ENCODE results near the gene BRAT1. TPM values are rescaled to one million over a fixed set of nuclear protein-coding genes. Genes with fewer than 3 reads are reported as not detected.

Gene BRAT1
- total RNA-seq, 1 experiment from 2014 or later = 50.0 TPM

DNA sequence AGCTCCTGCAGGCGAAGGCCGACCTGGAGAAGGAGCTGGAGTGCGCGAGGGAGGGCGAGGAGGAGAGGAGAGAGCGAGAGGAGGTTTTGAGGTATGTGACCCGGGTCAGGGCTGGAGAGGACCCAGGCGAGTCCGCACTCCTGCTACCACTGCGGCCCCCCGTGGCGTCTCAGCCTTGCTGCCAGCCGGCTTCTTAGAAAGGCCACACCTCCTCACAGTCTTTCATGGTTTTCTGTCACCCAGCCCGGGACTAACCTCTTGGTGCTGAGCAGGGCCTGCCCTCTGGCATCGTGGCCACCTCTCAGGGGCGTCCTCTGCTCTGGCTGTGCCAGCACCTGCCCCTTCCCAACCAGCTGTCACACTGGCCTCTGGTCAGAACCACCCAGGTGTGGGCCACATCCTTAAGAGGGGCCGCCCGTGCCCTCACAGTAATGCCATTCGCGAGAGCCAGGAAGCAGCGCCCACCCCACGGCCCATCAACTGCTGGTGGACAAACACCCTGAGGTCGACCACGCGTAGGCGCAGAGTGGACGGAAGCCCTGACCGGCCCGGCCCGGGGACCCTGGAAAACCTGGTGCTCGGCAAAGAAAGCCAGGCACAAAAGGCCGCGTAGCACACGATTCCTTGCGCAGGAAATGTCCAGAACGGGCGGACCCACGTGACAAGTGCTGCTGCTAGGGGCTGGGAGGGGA, 37.9 kb upstream of the BRAT1 start (continued):
- TF ChIP-seq AR (CRISPR knock-in tag; IDR thresholded peaks at IDR 0.05) = no peak
- TF ChIP-seq ZNF423 (CRISPR knock-in tag; IDR thresholded peaks at IDR 0.05) = no peak
- TF ChIP-seq, protein P1, sequence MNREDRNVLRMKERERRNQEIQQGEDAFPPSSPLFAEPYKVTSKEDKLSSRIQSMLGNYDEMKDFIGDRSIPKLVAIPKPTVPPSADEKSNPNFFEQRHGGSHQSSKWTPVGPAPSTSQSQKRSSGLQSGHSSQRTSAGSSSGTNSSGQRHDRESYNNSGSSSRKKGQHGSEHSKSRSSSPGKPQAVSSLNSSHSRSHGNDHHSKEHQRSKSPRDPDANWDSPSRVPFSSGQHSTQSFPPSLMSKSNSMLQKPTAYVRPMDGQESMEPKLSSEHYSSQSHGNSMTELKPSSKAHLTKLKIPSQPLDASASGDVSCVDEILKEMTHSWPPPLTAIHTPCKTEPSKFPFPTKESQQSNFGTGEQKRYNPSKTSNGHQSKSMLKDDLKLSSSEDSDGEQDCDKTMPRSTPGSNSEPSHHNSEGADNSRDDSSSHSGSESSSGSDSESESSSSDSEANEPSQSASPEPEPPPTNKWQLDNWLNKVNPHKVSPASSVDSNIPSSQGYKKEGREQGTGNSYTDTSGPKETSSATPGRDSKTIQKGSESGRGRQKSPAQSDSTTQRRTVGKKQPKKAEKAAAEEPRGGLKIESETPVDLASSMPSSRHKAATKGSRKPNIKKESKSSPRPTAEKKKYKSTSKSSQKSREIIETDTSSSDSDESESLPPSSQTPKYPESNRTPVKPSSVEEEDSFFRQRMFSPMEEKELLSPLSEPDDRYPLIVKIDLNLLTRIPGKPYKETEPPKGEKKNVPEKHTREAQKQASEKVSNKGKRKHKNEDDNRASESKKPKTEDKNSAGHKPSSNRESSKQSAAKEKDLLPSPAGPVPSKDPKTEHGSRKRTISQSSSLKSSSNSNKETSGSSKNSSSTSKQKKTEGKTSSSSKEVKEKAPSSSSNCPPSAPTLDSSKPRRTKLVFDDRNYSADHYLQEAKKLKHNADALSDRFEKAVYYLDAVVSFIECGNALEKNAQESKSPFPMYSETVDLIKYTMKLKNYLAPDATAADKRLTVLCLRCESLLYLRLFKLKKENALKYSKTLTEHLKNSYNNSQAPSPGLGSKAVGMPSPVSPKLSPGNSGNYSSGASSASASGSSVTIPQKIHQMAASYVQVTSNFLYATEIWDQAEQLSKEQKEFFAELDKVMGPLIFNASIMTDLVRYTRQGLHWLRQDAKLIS (CRISPR knock-in tag; IDR thresholded peaks at IDR 0.05; ENCODE audit: borderline replicate concordance) = no peak
- TF ChIP-seq, protein P2, sequence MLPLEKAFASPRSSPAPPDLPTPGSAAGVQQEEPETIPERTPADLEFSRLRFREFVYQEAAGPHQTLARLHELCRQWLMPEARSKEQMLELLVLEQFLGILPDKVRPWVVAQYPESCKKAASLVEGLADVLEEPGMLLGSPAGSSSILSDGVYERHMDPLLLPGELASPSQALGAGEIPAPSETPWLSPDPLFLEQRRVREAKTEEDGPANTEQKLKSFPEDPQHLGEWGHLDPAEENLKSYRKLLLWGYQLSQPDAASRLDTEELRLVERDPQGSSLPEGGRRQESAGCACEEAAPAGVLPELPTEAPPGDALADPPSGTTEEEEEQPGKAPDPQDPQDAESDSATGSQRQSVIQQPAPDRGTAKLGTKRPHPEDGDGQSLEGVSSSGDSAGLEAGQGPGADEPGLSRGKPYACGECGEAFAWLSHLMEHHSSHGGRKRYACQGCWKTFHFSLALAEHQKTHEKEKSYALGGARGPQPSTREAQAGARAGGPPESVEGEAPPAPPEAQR (CRISPR knock-in tag; IDR thresholded peaks at IDR 0.05) = no peak
- TF ChIP-seq, protein P3, sequence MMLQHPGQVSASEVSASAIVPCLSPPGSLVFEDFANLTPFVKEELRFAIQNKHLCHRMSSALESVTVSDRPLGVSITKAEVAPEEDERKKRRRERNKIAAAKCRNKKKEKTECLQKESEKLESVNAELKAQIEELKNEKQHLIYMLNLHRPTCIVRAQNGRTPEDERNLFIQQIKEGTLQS (CRISPR knock-in tag; conservative IDR thresholded peaks at IDR 0.05) = no peak
- no peak for TF ChIP-seq CREM (CRISPR knock-in tag; IDR thresholded peaks at IDR 0.05)
- no peak for TF ChIP-seq ATF1 (CRISPR knock-in tag; IDR thresholded peaks at IDR 0.05)
- TF ChIP-seq FOXP1 (CRISPR knock-in tag; IDR thresholded peaks at IDR 0.05; ENCODE audit: borderline replicate concordance) = no peak
- TF ChIP-seq, protein P4, sequence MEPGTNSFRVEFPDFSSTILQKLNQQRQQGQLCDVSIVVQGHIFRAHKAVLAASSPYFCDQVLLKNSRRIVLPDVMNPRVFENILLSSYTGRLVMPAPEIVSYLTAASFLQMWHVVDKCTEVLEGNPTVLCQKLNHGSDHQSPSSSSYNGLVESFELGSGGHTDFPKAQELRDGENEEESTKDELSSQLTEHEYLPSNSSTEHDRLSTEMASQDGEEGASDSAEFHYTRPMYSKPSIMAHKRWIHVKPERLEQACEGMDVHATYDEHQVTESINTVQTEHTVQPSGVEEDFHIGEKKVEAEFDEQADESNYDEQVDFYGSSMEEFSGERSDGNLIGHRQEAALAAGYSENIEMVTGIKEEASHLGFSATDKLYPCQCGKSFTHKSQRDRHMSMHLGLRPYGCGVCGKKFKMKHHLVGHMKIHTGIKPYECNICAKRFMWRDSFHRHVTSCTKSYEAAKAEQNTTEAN (CRISPR knock-in tag; IDR thresholded peaks at IDR 0.05) = no peak
- TF ChIP-seq NR2C2 (CRISPR knock-in tag; IDR thresholded peaks at IDR 0.05) = no peak

DNA sequence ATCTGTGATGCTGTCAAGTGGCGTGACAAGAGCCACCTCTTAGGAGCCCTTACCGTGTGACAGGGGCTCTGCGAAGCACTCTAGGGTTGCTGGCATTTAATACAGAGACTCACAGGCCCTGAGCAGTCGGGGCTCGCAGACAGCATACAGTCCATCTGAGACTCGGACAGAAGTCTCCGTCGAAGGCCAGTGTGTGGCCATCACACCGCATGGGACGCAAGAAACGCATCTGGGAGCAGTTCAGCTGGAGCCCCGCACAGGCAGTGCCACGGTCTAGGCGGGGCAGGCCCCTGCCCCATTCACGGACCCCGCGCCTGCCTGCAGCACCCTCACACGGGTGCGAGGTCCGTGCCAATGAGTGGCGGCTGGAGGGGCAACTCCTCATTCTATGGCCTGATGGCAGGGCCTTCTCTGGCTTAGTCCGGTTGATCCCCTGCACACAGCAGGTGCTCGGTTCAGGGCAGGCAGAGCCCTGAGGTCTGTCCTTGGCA, 37.1 kb upstream of the BRAT1 start:
- H3K36me3 Mint-ChIP-seq = no peaks in the 10 kb centered on the region
- H3K4me3 Mint-ChIP-seq = no peak overlapping the region
- no peak for ATAC-seq
- ChIA-PET POLR2A (no interaction called here), CTCF (interaction anchor here (3.5 kb wide), 1 partner anchor 141 kb away, joined by 11 read pairs; no protein-coding TSS in a partner anchor)
- no peak for DNase-seq (ENCODE audit: low spot score)
- no peaks in the 10 kb centered on the region for H3K4me1 Mint-ChIP-seq
- no peaks in the 10 kb centered on the region for H3K9me3 Mint-ChIP-seq
- peak overlapping the region; percentile 80; the same call in 1 of the 2 replicates for H3K27ac Mint-ChIP-seq
- H3K27me3 Mint-ChIP-seq (ENCODE audit: low read depth) = no peaks in the 10 kb centered on the region
- TF ChIP-seq, protein P4 (CRISPR knock-in tag; IDR thresholded peaks at IDR 0.05) = no peak
- TF ChIP-seq ZNF512 (CRISPR knock-in tag; IDR thresholded peaks at IDR 0.05; ENCODE audit: borderline replicate concordance) = no peak
- TF ChIP-seq, protein P5, sequence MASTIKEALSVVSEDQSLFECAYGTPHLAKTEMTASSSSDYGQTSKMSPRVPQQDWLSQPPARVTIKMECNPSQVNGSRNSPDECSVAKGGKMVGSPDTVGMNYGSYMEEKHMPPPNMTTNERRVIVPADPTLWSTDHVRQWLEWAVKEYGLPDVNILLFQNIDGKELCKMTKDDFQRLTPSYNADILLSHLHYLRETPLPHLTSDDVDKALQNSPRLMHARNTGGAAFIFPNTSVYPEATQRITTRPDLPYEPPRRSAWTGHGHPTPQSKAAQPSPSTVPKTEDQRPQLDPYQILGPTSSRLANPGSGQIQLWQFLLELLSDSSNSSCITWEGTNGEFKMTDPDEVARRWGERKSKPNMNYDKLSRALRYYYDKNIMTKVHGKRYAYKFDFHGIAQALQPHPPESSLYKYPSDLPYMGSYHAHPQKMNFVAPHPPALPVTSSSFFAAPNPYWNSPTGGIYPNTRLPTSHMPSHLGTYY (CRISPR knock-in tag; IDR thresholded peaks at IDR 0.05) = no peak
- TF ChIP-seq ETV6 (CRISPR knock-in tag; IDR thresholded peaks at IDR 0.05) = no peak
- TF ChIP-seq ZMAT4 (CRISPR knock-in tag; IDR thresholded peaks at IDR 0.05) = no peak
- no peak for TF ChIP-seq PRRX2 (CRISPR knock-in tag; IDR thresholded peaks at IDR 0.05)
- TF ChIP-seq CREM (CRISPR knock-in tag; IDR thresholded peaks at IDR 0.05) = no peak
- TF ChIP-seq ZNF232 (CRISPR knock-in tag; IDR thresholded peaks at IDR 0.05) = no peak
- TF ChIP-seq ZNF317 (CRISPR knock-in tag; IDR thresholded peaks at IDR 0.05; ENCODE audit: borderline replicate concordance, low read depth) = no peak

All from WTC11 (cell line).